ENCODE results near the gene CDK6. TPM values are rescaled to one million over a fixed set of nuclear protein-coding genes. Genes with fewer than 3 reads are reported as not detected.

The CDK6 gene
- total and polyA plus RNA-seq, 2 experiments from 2014 or later, result 7.4 to 23.7 TPM

- no peaks in the 10 kb centered on the region for H3K79me2 ChIP-seq (replicated peaks; ENCODE audit: insufficient read depth)
- Mint-ChIP-seq H3K27me3 (ENCODE audit: insufficient read depth, low read depth, poor library complexity) (peaks cover 5% of the 10 kb centered on the region), H3K27ac (no peak overlapping the region), H3K9me3 (no peaks in the 10 kb centered on the region; the same call in 2 of the 3 replicates), H3K36me3 (ENCODE audit: low read depth) (no peaks in the 10 kb centered on the region), H3K4me1 (peaks cover 24% of the 10 kb centered on the region; the same call in 2 of the 3 replicates), H3K4me3 (no peak overlapping the region)
- no peak for ATAC-seq
- peaks cover 7% of the 10 kb centered on the region for H3K4me1 ChIP-seq (ENCODE audit: insufficient read depth)
- no peak overlapping the region for H3K4me2 ChIP-seq
- TF ChIP-seq STAT1 (IDR thresholded peaks at IDR 0.05; ENCODE audit: unreplicated experiment) (no peak), ZNF331 (CRISPR knock-in tag; IDR thresholded peaks at IDR 0.05; ENCODE audit: low read depth) (no peak), EZH2phosphoT487 (IDR thresholded peaks at IDR 0.05; ENCODE audit: unreplicated experiment) (no peak), ZNF114 (CRISPR knock-in tag; IDR thresholded peaks at IDR 0.05) (no peak), CREB1 (CRISPR knock-in tag; IDR thresholded peaks at IDR 0.05; ENCODE audit: low read depth) (no peak)
- TF ChIP-seq, protein P1, sequence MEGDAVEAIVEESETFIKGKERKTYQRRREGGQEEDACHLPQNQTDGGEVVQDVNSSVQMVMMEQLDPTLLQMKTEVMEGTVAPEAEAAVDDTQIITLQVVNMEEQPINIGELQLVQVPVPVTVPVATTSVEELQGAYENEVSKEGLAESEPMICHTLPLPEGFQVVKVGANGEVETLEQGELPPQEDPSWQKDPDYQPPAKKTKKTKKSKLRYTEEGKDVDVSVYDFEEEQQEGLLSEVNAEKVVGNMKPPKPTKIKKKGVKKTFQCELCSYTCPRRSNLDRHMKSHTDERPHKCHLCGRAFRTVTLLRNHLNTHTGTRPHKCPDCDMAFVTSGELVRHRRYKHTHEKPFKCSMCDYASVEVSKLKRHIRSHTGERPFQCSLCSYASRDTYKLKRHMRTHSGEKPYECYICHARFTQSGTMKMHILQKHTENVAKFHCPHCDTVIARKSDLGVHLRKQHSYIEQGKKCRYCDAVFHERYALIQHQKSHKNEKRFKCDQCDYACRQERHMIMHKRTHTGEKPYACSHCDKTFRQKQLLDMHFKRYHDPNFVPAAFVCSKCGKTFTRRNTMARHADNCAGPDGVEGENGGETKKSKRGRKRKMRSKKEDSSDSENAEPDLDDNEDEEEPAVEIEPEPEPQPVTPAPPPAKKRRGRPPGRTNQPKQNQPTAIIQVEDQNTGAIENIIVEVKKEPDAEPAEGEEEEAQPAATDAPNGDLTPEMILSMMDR (conservative IDR thresholded peaks at IDR 0.05; ENCODE audit: low read depth in 2 of 2), result no peak
- H3K27me3 ChIP-seq (ENCODE audit: insufficient read depth), result no peaks in the 10 kb centered on the region
- no peaks in the 10 kb centered on the region for H3F3A ChIP-seq (replicated peaks; ENCODE audit: low read depth)
- no peaks in the 10 kb centered on the region for H3K36me3 ChIP-seq (ENCODE audit: insufficient read depth)
- no peak overlapping the region for H3K27ac ChIP-seq (ENCODE audit: low read depth)
- no peak for DNase-seq (ENCODE audit: low spot score)
- H3K4me3 ChIP-seq, result no peak overlapping the region
- no peak overlapping the region for H2AFZ ChIP-seq
- H4K20me1 ChIP-seq (replicated peaks; ENCODE audit: insufficient read depth), result no peaks in the 10 kb centered on the region; the same call in 1 of the 2 replicates
- H3K9me2 ChIP-seq (ENCODE audit: insufficient read depth), result no peaks in the 10 kb centered on the region
These were observed 204.4 kb downstream of the CDK6 start for GRCh38 chr7:92631850-92632487.

- H3K27me3 ChIP-seq (ENCODE audit: insufficient read depth), result no peaks in the 10 kb centered on the region
- H3K4me3 Mint-ChIP-seq, result no peak overlapping the region
- H3F3A ChIP-seq (replicated peaks; ENCODE audit: low read depth), result no peaks in the 10 kb centered on the region
- ATAC-seq (no peak), DNase-seq (ENCODE audit: low spot score) (no peak)
- H3K9me3 Mint-ChIP-seq, result no peaks in the 10 kb centered on the region; the same call in 2 of the 3 replicates
- H4K20me1 ChIP-seq (replicated peaks; ENCODE audit: insufficient read depth), result no peaks in the 10 kb centered on the region; the same call in 1 of the 2 replicates
- no peak overlapping the region for H3K4me2 ChIP-seq
- no peaks in the 10 kb centered on the region for H3K36me3 Mint-ChIP-seq (ENCODE audit: low read depth)
- no peak overlapping the region for H3K27ac ChIP-seq (ENCODE audit: low read depth)
- H3K4me1 Mint-ChIP-seq, result peaks cover 24% of the 10 kb centered on the region; the same call in 2 of the 3 replicates
- H3K4me1 ChIP-seq (ENCODE audit: insufficient read depth), result peaks cover 7% of the 10 kb centered on the region
- no peaks in the 10 kb centered on the region for H3K36me3 ChIP-seq (ENCODE audit: insufficient read depth)
- no peak overlapping the region for H3K27ac Mint-ChIP-seq
- H3K79me2 ChIP-seq (replicated peaks; ENCODE audit: insufficient read depth), result no peaks in the 10 kb centered on the region
- no peak overlapping the region for H2AFZ ChIP-seq
- H3K9me2 ChIP-seq (ENCODE audit: insufficient read depth), result no peaks in the 10 kb centered on the region
- no peak overlapping the region for H3K4me3 ChIP-seq
- peaks cover 5% of the 10 kb centered on the region for H3K27me3 Mint-ChIP-seq (ENCODE audit: insufficient read depth, low read depth, poor library complexity)
- TF ChIP-seq JUNB (IDR thresholded peaks at IDR 0.05; ENCODE audit: unreplicated experiment), result no peak
- TF ChIP-seq ZNF331 (CRISPR knock-in tag; IDR thresholded peaks at IDR 0.05; ENCODE audit: low read depth), result no peak
- TF ChIP-seq, protein P2, sequence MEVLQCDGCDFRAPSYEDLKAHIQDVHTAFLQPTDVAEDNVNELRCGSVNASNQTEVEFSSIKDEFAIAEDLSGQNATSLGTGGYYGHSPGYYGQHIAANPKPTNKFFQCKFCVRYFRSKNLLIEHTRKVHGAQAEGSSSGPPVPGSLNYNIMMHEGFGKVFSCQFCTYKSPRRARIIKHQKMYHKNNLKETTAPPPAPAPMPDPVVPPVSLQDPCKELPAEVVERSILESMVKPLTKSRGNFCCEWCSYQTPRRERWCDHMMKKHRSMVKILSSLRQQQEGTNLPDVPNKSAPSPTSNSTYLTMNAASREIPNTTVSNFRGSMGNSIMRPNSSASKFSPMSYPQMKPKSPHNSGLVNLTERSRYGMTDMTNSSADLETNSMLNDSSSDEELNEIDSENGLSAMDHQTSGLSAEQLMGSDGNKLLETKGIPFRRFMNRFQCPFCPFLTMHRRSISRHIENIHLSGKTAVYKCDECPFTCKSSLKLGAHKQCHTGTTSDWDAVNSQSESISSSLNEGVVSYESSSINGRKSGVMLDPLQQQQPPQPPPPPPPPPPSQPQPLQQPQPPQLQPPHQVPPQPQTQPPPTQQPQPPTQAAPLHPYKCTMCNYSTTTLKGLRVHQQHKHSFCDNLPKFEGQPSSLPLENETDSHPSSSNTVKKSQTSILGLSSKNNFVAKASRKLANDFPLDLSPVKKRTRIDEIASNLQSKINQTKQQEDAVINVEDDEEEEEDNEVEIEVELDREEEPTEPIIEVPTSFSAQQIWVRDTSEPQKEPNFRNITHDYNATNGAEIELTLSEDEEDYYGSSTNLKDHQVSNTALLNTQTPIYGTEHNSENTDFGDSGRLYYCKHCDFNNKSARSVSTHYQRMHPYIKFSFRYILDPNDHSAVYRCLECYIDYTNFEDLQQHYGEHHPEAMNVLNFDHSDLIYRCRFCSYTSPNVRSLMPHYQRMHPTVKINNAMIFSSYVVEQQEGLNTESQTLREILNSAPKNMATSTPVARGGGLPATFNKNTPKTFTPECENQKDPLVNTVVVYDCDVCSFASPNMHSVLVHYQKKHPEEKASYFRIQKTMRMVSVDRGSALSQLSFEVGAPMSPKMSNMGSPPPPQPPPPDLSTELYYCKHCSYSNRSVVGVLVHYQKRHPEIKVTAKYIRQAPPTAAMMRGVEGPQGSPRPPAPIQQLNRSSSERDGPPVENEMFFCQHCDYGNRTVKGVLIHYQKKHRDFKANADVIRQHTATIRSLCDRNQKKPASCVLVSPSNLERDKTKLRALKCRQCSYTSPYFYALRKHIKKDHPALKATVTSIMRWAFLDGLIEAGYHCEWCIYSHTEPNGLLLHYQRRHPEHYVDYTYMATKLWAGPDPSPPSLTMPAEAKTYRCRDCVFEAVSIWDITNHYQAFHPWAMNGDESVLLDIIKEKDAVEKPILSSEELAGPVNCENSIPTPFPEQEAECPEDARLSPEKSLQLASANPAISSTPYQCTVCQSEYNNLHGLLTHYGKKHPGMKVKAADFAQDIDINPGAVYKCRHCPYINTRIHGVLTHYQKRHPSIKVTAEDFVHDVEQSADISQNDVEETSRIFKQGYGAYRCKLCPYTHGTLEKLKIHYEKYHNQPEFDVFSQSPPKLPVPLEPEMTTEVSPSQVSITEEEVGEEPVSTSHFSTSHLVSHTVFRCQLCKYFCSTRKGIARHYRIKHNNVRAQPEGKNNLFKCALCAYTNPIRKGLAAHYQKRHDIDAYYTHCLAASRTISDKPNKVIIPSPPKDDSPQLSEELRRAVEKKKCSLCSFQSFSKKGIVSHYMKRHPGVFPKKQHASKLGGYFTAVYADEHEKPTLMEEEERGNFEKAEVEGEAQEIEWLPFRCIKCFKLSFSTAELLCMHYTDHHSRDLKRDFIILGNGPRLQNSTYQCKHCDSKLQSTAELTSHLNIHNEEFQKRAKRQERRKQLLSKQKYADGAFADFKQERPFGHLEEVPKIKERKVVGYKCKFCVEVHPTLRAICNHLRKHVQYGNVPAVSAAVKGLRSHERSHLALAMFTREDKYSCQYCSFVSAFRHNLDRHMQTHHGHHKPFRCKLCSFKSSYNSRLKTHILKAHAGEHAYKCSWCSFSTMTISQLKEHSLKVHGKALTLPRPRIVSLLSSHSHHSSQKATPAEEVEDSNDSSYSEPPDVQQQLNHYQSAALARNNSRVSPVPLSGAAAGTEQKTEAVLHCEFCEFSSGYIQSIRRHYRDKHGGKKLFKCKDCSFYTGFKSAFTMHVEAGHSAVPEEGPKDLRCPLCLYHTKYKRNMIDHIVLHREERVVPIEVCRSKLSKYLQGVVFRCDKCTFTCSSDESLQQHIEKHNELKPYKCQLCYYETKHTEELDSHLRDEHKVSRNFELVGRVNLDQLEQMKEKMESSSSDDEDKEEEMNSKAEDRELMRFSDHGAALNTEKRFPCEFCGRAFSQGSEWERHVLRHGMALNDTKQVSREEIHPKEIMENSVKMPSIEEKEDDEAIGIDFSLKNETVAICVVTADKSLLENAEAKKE (CRISPR knock-in tag; IDR thresholded peaks at IDR 0.05), result no peak
- no peak for TF ChIP-seq STAT1 (IDR thresholded peaks at IDR 0.05; ENCODE audit: unreplicated experiment)
- TF ChIP-seq, protein P1 (conservative IDR thresholded peaks at IDR 0.05; ENCODE audit: low read depth in 2 of 2), result no peak
- no peak for TF ChIP-seq POLR2AphosphoS5 (IDR thresholded peaks at IDR 0.05; ENCODE audit: low read depth)
- no peak for TF ChIP-seq EZH2phosphoT487 (IDR thresholded peaks at IDR 0.05; ENCODE audit: unreplicated experiment)
These were observed 205.1 kb downstream of the CDK6 start for GRCh38 chr7:92631067-92631849.
